WTC11 (cell line): ENCODE data around the gene LRMDA.

Source experiments
- NR2C2 ChIP-seq: sonication (generic); formaldehyde crosslinking; IDR thresholded peaks from 2 replicates; pipeline ENCODE4 v1.8.0; 2022; ENCODE audit warnings: mild to moderate bottlenecking, missing genetic modification reagents
- TP53 ChIP-seq: sonication (generic); formaldehyde crosslinking; IDR thresholded peaks from 2 replicates; pipeline ENCODE4 v1.8.1; 2023; ENCODE audit warnings: mild to moderate bottlenecking, missing genetic modification reagents
- TF ChIP-seq, protein P1 (sequence below): fragments of 200-600 bp; IDR thresholded peaks from 2 replicates; pipeline ENCODE4 v1.8.0; 2022; ENCODE audit warnings: antibody characterized with exemption

DNA sequence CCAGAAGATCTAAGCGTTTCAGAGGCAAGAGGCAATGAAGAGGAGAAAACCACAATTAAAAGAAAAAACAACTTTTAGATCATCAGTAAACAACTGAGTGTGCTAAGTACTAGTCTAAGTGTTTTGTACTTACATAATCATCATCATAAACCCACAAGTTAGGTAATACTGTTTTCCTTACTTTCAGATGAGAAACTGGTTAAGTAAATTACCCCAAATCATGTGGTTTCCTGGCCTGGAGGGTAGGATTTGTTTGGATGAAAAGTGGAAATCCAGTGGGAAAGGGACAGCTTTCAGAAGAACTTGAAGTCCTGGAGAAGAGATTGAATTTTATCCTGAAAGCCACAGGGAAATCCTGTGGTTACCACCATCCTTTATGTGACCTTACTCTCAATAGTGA, 463.3 kb downstream of the LRMDA start:
- TF ChIP-seq, protein P1, sequence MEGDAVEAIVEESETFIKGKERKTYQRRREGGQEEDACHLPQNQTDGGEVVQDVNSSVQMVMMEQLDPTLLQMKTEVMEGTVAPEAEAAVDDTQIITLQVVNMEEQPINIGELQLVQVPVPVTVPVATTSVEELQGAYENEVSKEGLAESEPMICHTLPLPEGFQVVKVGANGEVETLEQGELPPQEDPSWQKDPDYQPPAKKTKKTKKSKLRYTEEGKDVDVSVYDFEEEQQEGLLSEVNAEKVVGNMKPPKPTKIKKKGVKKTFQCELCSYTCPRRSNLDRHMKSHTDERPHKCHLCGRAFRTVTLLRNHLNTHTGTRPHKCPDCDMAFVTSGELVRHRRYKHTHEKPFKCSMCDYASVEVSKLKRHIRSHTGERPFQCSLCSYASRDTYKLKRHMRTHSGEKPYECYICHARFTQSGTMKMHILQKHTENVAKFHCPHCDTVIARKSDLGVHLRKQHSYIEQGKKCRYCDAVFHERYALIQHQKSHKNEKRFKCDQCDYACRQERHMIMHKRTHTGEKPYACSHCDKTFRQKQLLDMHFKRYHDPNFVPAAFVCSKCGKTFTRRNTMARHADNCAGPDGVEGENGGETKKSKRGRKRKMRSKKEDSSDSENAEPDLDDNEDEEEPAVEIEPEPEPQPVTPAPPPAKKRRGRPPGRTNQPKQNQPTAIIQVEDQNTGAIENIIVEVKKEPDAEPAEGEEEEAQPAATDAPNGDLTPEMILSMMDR, result no peak
- no peak for TF ChIP-seq NR2C2 (CRISPR knock-in tag)
- no peak for TF ChIP-seq TP53 (CRISPR knock-in tag)
